ENCODE data around the gene MAGI1. TPM values are rescaled to one million over a fixed set of nuclear protein-coding genes. Genes with fewer than 3 reads are reported as not detected.

The MAGI1 gene
- total and polyA plus RNA-seq, 12 donors = 5.7 to 58.2 (median 37.7) TPM

DNA sequence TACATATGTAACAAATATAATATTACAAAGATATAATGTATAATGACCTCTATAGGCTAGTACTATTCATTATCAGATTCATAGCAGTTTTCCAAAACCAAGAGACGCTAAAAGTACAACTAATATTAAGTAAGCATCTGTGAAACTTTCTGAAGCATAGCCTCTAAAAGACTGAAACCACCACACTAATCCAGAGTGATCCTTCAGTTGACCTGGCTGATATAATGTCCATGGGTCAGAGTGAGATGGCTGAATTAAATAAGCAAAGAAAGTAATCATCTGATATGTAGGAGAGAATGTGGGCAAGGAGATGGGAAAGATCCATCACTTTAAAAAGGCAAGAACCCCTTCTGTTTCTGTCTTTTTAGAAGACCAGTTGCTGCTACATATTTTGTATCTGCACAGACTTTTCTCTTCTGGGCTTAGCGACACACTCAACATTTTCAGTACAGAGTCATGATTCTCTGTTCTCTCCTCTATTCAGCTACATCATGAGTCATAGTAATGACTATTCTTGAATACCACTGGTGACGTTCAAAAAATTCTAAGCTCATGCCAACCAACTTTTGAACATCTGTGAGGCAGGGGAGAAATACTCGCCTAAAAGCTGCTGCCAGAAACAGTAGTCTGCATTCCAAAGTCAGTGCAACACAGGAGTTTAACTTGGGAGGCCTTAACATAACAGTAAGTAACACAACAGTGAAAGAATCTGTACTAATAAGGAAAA is 149.6 kb downstream of the MAGI1 start:
- H3K4me3 ChIP-seq = no peak overlapping the region
- DNase-seq (peak in 1 of 2 donors; percentile 14), ATAC-seq (peak; percentile 55 to 96 (median 92))
- H3K27me3 ChIP-seq = no peaks in the 10 kb centered on the region
- 53 to 55% methylated on average over 4 of the region's 4 CpGs for WGBS, 2 donors
- peak overlapping the region in 7 of 10 donors; percentile 6 to 75 (median 65) for H3K27ac ChIP-seq
- TF ChIP-seq, protein P1, sequence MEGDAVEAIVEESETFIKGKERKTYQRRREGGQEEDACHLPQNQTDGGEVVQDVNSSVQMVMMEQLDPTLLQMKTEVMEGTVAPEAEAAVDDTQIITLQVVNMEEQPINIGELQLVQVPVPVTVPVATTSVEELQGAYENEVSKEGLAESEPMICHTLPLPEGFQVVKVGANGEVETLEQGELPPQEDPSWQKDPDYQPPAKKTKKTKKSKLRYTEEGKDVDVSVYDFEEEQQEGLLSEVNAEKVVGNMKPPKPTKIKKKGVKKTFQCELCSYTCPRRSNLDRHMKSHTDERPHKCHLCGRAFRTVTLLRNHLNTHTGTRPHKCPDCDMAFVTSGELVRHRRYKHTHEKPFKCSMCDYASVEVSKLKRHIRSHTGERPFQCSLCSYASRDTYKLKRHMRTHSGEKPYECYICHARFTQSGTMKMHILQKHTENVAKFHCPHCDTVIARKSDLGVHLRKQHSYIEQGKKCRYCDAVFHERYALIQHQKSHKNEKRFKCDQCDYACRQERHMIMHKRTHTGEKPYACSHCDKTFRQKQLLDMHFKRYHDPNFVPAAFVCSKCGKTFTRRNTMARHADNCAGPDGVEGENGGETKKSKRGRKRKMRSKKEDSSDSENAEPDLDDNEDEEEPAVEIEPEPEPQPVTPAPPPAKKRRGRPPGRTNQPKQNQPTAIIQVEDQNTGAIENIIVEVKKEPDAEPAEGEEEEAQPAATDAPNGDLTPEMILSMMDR (IDR thresholded peaks at IDR 0.05) = no peak
- no peaks in the 10 kb centered on the region for H3K36me3 ChIP-seq
- H3K9me3 ChIP-seq = no peaks in the 10 kb centered on the region
- intact Hi-C loops (cut with DNase I) = loop anchor here in 1 of 10 donors (10.0 kb wide), 1 partner anchor 146 kb away; the partner anchor contains the start of gene MAGI1
- H3K4me1 ChIP-seq = peaks cover 0 to 47% (median 18%) of the 10 kb centered on the region in 9 donors

DNA sequence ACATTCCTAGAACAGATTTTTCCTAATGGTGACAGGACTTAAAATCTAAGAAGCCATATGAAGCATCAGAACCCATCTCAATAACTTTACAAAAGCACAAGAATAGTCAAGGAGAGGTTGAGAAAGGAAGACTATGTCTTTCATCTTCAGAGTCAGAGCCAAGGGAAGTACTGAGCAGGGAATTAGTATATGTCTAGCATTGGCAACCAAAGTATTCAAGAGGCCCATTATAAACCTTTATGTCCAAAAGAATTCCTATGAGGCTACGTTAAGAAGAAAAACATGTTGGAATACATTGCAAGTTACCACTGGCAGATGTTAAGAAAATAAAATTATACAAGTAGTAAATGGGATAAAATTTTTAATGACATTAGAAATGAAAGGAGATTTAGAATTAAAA is 150.5 kb downstream of the MAGI1 start:
- ATAC-seq (no peak), DNase-seq (no peak)
- Histone ChIP-seq H3K36me3 (no peaks in the 10 kb centered on the region), H3K9me3 (no peaks in the 10 kb centered on the region), H3K27ac (peak overlapping the region in 2 of 10 donors; percentile 72 to 75), H3K4me1 (peaks cover 0 to 52% (median 26%) of the 10 kb centered on the region in 9 donors), H3K27me3 (no peaks in the 10 kb centered on the region), H3K4me3 (no peak overlapping the region)
- intact Hi-C loops (cut with DNase I) = loop anchor here in 1 of 10 donors (10.0 kb wide), 1 partner anchor 147 kb away; the partner anchor contains the start of gene MAGI1
- TF ChIP-seq, protein P1 (IDR thresholded peaks at IDR 0.05) = no peak
- 88 to 89% methylated on average over 1 of the region's 1 CpG for WGBS, 2 donors

DNA sequence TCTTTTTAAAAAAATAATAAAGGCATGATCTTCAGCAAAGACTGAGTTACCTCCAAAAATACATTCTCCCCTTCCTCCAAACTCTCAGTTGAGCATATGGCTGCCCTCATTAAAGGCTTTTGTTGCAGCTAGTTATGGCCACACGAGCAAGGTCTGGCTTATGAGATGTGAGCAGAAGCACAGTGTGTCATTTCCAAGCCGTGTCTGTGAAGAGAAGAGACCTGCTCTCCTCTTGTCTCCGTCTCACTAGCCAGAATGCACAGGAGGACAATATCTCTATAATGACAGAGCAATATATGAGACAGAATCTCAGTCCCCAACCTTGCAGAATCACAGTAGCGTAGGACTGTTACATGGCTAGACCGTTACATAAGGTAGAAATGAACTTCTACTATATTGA is 152.3 kb downstream of the MAGI1 start:
- TF ChIP-seq, protein P1 (IDR thresholded peaks at IDR 0.05) = no peak
- peak overlapping the region in 1 of 10 donors; percentile 14 for H3K27ac ChIP-seq
- WGBS, 2 donors = 65 to 73% methylated on average over 5 of the region's 5 CpGs
- peaks cover 0 to 65% (median 33%) of the 10 kb centered on the region in 9 donors for H3K4me1 ChIP-seq
- H3K9me3 ChIP-seq = no peaks in the 10 kb centered on the region
- H3K36me3 ChIP-seq = no peaks in the 10 kb centered on the region
- intact Hi-C loops (cut with DNase I) = loop anchor here in 1 of 10 donors (10.0 kb wide), 1 partner anchor 148 kb away; the partner anchor contains the start of gene MAGI1
- H3K4me3 ChIP-seq = no peak overlapping the region
- no peaks in the 10 kb centered on the region for H3K27me3 ChIP-seq
- ATAC-seq (no peak), DNase-seq (no peak)

DNA sequence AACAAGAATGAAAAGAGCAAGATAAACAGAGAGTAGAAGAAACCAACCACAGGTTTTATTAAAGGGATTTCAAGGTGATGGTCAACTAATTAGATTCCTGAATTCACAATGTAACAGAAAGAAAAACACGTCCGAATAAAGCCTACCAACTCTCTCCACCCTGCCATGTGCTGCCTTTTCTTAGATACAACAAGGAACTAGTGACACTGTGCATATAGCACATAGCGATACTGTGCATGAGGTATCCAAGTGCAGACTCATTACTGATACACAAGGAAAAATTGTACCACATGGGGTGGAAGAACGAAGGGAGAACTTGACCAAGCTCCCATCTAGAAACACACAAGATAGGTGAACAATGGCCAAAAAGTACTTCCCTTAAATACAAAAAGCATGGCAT is 154.6 kb downstream of the MAGI1 start:
- TF ChIP-seq, protein P1 (IDR thresholded peaks at IDR 0.05) = no peak
- DNase-seq (no peak), ATAC-seq (peak in 1 of 8 donors; percentile 34)
- peak overlapping the region in 2 of 10 donors; percentile 33 to 43 for H3K27ac ChIP-seq
- WGBS, 2 donors = 56 to 63% methylated on average over 4 of the region's 4 CpGs
- intact Hi-C loops (cut with DNase I) = loop anchor here in 1 of 10 donors (10.0 kb wide), 1 partner anchor 151 kb away; the partner anchor contains the start of gene MAGI1
- H3K4me3 ChIP-seq = no peak overlapping the region
- no peaks in the 10 kb centered on the region for H3K27me3 ChIP-seq
- no peaks in the 10 kb centered on the region for H3K36me3 ChIP-seq
- H3K9me3 ChIP-seq = no peaks in the 10 kb centered on the region
- peaks cover 0 to 59% (median 24%) of the 10 kb centered on the region in 9 donors for H3K4me1 ChIP-seq
